GM21529 (cell line): Measurements from ENCODE around the gene ATP2B1.

Experiments used
- ATAC-seq: cut with Tn5 transposase; IDR thresholded peaks from one replicate; pipeline ENCODE4 v1.9.1; 2021; ENCODE audit not compliant: unreplicated experiment

The ATP2B1 gene

GRCh38 chr12:89544681-89545184 is 163.9 kb downstream of the ATP2B1 start:
- no peak for ATAC-seq

GRCh38 chr12:89544022-89544421 is 164.6 kb downstream of the ATP2B1 start:
- ATAC-seq: no peak

- ATAC-seq: peak; percentile 87
Measured at GRCh38 chr12:89542912-89543592, 165.6 kb downstream of the ATP2B1 start.

- no peak for ATAC-seq
Measured at GRCh38 chr12:89542236-89542635, 166.4 kb downstream of the ATP2B1 start.

GRCh38 chr12:89540586-89540985 is 168.1 kb downstream of the ATP2B1 start:
- no peak for ATAC-seq

- ATAC-seq: no peak
Measured at GRCh38 chr12:89539426-89540223, 169.0 kb downstream of the ATP2B1 start.

- ATAC-seq: no peak
Measured at GRCh38 chr12:89538897-89539296, 169.7 kb downstream of the ATP2B1 start.
